Pancreas (tissue), 10 donors: ENCODE measurements around the gene ZNF76. TPM values are rescaled to one million over a fixed set of nuclear protein-coding genes. Genes with fewer than 3 reads are reported as not detected.

ENCODE experiments used
- ATAC-seq, 4 donors: fragments of 200-7000 bp; cut with Tn5 transposase; one replicate each; pipeline versions ENCODE4 v1.8.0 to v1.9.1; 2020; ENCODE audit warnings: mild to moderate bottlenecking in 4 of 4, moderate library complexity in 4 of 4
- DNase-seq, 6 donors: peaks; one replicate each; pipeline ENCODE4 v3.0.0-alpha.2; 2020
- FAIRE-seq: peaks from 2 replicates; lab custom pipeline; 2012; peaks lifted over from hg19 to GRCh38; lab: Jason Lieb, UNC
- H3K27ac ChIP-seq, 4 donors: fragments of 200-600 bp; sonication (generic); 1 replicate in 3 of 4; 2 replicates in 1 of 4; pipeline versions ENCODE4 v1.5.0 to v1.8.0; 2020
- H3K27me3 ChIP-seq, 4 donors: fragments of 200-600 bp; one replicate each; pipeline ENCODE4 v1.8.0; 2021
- H3K36me3 ChIP-seq, 3 donors: fragments of 200-600 bp; sonication (generic) in 1 of 3; one replicate each; pipeline versions ENCODE4 v1.5.0 to v1.8.0; 2020 to 2021
- H3K4me1 ChIP-seq, 3 donors: fragments of 200-600 bp; one replicate each; pipeline ENCODE4 v1.8.0; 2021
- H3K4me3 ChIP-seq, 4 donors: fragments of 200-600 bp; sonication (generic) in 2 of 4; one replicate each; pipeline versions ENCODE4 v1.5.0 to v1.8.0; 2020 to 2021
- H3K9me3 ChIP-seq, 4 donors: fragments of 200-600 bp; one replicate each; pipeline ENCODE4 v1.8.0; 2021
- WGBS, 2 donors: extraction: QIAGEN DNeasy Blood & Tissue Kit; methylation state at CpG; one replicate each; pipeline ENCODE4 v1.1.7; 2013; 5-methylcytosine and 5-hydroxymethylcytosine counted together
- intact Hi-C, 3 donors: fragments of 100-400 bp; cut with DNase I; formaldehyde crosslinking; loops; one replicate each; pipeline versions ENCODE4 v1.11.1 to v1.14.2; 2022
- polyA plus RNA-seq, 2 donors: library from polyadenylated mRNA; stranded (reverse); fragments of 200-250 nt; gene quantifications; one replicate each; pipeline ENCODE4 v1.2.3, GENCODE V29; 2013
- total RNA-seq, 6 donors: library from RNA; stranded (reverse); fragmentation: NEBNext Ultra II Directional in 4 of 6; extraction: Animal tissue kit (Norgen Biotek cat#: 25700) in 4 of 6; gene quantifications; one replicate each; pipeline versions ENCODE4 v1.2.1 to v1.2.4, GENCODE V29; 2021 to 2023
- TF ChIP-seq, protein P1 (sequence below), 4 donors: fragments of 200-600 bp; sonication (generic) in 3 of 4; IDR thresholded peaks; one replicate each; pipeline versions ENCODE4 v1.5.0 to v1.8.0; 2021; ENCODE audit warnings: antibody characterized with exemption in 4 of 4
- donor health status: healthy with polysubstance abuse.
- donor health status: DM: no; HTN: no; CAD: no; lungs with moderate emphysema.
- donor health status: DM: no; HTN: no; CAD: no.
- donor health status: control.
- donor health status: control.
- donor health status: Bipolar disorder and iron deficiency.
- donor health status: DM: yes; HTN: yes; CAD: no.
- donor health status: DM: no; HTN: no; CAD: no.
- donor health status: DM: no; HTN: no; CAD: no.
- donor health status: DM: yes; HTN: yes; CAD: no.

Gene ZNF76
- total and polyA plus RNA-seq, 8 donors: 14.9 to 51.1 (median 19.3) TPM

DNA sequence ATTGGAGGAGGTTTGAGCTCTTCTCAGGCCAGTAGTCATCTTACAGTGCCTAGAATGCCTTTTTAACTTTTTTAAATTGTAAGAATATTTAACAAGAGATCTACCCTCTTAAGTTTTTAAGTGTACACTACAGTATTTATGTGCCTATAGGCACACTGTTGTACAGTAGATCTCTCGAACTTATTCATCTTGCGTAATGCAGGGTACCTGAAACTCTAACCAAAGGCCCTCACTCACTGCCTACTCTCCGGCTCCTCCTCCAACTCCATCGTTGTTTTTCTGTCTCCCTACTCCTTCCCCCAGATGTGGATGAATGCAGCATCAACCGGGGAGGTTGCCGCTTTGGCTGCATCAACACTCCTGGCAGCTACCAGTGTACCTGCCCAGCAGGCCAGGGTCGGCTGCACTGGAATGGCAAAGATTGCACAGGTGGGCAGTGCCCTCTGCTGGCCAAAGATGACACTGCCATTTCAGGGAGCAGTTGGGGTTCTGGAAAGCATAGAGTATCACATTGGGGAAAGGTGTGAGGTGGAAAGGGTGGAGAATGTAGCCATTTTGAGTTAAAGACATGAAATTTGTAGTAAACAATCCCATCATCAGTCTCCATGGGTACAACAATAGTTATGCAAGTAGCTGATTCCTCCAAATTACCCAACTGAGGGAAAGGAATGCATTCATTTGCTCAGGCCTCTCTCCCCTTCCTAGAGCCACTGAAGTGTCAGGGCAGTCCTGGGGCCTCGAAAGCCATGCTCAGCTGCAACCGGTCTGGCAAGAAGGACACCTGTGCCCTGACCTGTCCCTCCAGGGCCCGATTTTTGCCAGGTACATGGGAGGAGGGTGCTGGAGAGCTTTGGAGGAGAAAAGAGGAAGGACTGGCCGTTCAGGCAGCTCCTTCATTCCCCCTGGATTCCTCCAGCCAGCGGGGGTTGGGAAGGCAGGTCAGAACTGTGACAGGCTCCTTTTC is 18.4 kb upstream of the ZNF76 start:
- Histone ChIP-seq H3K27ac (no peak overlapping the region), H3K36me3 (no peaks in the 10 kb centered on the region), H3K9me3 (no peaks in the 10 kb centered on the region), H3K4me3 (no peak overlapping the region), H3K4me1 (no peaks in the 10 kb centered on the region), H3K27me3 (no peaks in the 10 kb centered on the region)
- WGBS, 2 donors: 38 to 39% methylated on average over 12 of the region's 12 CpGs
- TF ChIP-seq, protein P1, sequence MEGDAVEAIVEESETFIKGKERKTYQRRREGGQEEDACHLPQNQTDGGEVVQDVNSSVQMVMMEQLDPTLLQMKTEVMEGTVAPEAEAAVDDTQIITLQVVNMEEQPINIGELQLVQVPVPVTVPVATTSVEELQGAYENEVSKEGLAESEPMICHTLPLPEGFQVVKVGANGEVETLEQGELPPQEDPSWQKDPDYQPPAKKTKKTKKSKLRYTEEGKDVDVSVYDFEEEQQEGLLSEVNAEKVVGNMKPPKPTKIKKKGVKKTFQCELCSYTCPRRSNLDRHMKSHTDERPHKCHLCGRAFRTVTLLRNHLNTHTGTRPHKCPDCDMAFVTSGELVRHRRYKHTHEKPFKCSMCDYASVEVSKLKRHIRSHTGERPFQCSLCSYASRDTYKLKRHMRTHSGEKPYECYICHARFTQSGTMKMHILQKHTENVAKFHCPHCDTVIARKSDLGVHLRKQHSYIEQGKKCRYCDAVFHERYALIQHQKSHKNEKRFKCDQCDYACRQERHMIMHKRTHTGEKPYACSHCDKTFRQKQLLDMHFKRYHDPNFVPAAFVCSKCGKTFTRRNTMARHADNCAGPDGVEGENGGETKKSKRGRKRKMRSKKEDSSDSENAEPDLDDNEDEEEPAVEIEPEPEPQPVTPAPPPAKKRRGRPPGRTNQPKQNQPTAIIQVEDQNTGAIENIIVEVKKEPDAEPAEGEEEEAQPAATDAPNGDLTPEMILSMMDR (IDR thresholded peaks at IDR 0.05): peak; percentile 90 to 96 (median 92)
- peak; percentile 44 to 92 (median 80) for DNase-seq
- peak; percentile 82 to 98 (median 94) for ATAC-seq
- FAIRE-seq: no peak
- intact Hi-C loops: loop anchor here in 1 of 3 donors (5.0 kb wide), 1 partner anchor 94 kb away; no protein-coding TSS in a partner anchor

DNA sequence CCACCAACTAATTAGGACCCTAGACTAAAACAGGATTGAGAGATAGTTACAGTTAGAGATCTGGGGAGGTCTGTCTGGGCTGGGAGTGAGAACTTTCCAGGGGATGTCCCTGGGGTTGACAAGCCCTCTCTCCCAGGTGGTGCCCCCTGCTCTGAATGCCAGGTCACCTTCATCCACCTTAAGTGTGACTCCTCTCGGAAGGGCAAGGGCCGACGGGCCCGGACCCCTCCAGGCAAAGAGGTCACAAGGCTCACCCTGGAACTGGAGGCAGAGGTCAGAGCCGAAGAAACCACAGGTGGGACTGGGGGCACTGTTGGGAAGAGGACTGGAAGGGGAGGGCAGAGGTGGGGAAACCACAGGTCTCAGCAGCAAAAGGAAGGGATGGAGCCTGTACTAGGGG is 17.0 kb upstream of the ZNF76 start:
- H3K4me3 ChIP-seq: no peak overlapping the region
- H3K9me3 ChIP-seq: no peaks in the 10 kb centered on the region
- no peaks in the 10 kb centered on the region for H3K27me3 ChIP-seq
- no peak for FAIRE-seq
- ATAC-seq: no peak
- no peak overlapping the region for H3K27ac ChIP-seq
- DNase-seq: no peak
- no peaks in the 10 kb centered on the region for H3K4me1 ChIP-seq
- H3K36me3 ChIP-seq: no peaks in the 10 kb centered on the region
- TF ChIP-seq, protein P1 (IDR thresholded peaks at IDR 0.05): no peak
- intact Hi-C loops: loop anchor here in 1 of 3 donors (5.0 kb wide), 1 partner anchor 95 kb away; no protein-coding TSS in a partner anchor
- 88 to 91% methylated on average over 5 of the region's 5 CpGs for WGBS, 2 donors

DNA sequence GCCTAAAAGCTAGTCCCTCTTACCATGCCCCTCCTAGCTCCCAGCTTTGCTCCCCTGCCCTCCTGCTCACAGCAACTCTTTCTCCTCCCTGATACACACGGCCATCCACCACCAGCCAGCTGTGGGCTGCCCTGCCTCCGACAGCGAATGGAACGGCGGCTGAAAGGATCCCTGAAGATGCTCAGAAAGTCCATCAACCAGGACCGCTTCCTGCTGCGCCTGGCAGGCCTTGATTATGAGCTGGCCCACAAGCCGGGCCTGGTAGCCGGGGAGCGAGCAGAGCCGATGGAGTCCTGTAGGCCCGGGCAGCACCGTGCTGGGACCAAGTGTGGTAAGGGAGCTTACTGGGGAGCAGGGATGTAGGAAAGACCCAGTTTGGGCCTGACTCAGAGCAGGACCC is 16.6 kb upstream of the ZNF76 start:
- intact Hi-C loops: loop anchor here in 1 of 3 donors (5.0 kb wide), 1 partner anchor 96 kb away; no protein-coding TSS in a partner anchor
- Histone ChIP-seq H3K27me3 (no peaks in the 10 kb centered on the region), H3K4me1 (no peaks in the 10 kb centered on the region), H3K27ac (no peak overlapping the region), H3K9me3 (no peaks in the 10 kb centered on the region), H3K4me3 (no peak overlapping the region), H3K36me3 (no peaks in the 10 kb centered on the region)
- FAIRE-seq (no peak), DNase-seq (no peak), ATAC-seq (no peak)
- WGBS, 2 donors: 95 to 96% methylated on average over 13 of the region's 13 CpGs
- TF ChIP-seq, protein P1 (IDR thresholded peaks at IDR 0.05): no peak

DNA sequence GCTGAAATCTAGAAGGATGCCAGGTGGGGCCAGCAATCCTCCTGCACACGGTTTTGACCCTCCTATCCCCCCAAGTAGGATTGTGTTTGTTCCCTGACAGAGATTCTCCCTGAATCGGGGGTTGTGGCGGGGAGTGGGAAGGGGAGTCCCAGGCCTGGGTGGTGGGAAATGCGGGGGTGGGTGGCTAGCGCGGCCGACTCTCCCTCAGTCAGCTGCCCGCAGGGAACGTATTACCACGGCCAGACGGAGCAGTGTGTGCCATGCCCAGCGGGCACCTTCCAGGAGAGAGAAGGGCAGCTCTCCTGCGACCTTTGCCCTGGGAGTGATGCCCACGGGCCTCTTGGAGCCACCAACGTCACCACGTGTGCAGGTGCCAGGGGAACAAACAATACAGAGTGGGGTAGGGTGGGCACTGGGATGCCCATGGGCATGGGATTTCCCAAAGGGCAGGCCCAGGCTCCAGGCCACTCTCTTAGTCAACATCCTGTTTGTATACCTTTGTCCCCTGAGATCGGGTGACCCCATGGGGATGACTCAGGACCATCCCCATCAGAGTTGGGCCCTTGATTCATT is 16.1 kb upstream of the ZNF76 start:
- no peaks in the 10 kb centered on the region for H3K9me3 ChIP-seq
- intact Hi-C loops: loop anchor here in 1 of 3 donors (5.0 kb wide), 1 partner anchor 96 kb away; no protein-coding TSS in a partner anchor

More for the DNA sequence above, 16.1 kb upstream of the ZNF76 start:
- TF ChIP-seq, protein P1 (IDR thresholded peaks at IDR 0.05): no peak
- no peaks in the 10 kb centered on the region for H3K4me1 ChIP-seq
- H3K4me3 ChIP-seq: no peak overlapping the region
- DNase-seq (no peak), FAIRE-seq (no peak), ATAC-seq (no peak)
- 74 to 81% methylated on average over 17 of the region's 17 CpGs for WGBS, 2 donors
- H3K27me3 ChIP-seq: no peaks in the 10 kb centered on the region
- H3K36me3 ChIP-seq: no peaks in the 10 kb centered on the region
- H3K27ac ChIP-seq: no peak overlapping the region
